PC-3 (cell line): ENCODE results near the gene GPD2. TPM values are rescaled to one million over a fixed set of nuclear protein-coding genes. Genes with fewer than 3 reads are reported as not detected.

ENCODE experiments used
- ATAC-seq: fragments of 200-7000 bp; cut with Tn5 transposase; 2 replicates; pipeline ENCODE4 v1.9.1; 2020; ENCODE audit warnings: mild to moderate bottlenecking, moderate library complexity
- BruUV-seq: library from RNA; stranded (reverse); fragments of 400-500 nt; replicated peaks from 2 replicates; lab custom pipeline; 2021; lab: Mats Ljungman, UMichigan
- CTCF ChIA-PET: fragments of 300-600 bp; sonication (Branson Sonifier 250); formaldehyde crosslinking; loops from one replicate; lab custom pipeline; 2022; ENCODE audit warnings: antibody characterized with exemption; lab: Charles Lee
- POLR2A ChIA-PET: fragments of 300-600 bp; sonication (Branson Sonifier 250); formaldehyde crosslinking; loops from one replicate; lab custom pipeline; 2022; ENCODE audit warnings: antibody characterized with exemption; ENCODE audit not compliant: unreplicated experiment; lab: Charles Lee
- DNase-seq: peaks from one replicate; pipeline ENCODE4 v3.0.0-alpha.2; 2015
- H2AFZ ChIP-seq: fragments of 300-600 bp; sonication (generic); 2 replicates; pipeline ENCODE4 v1.6.0; 2016; ENCODE audit warnings: antibody characterized with exemption, low read length
- H3F3A ChIP-seq: fragments of 300-600 bp; sonication (generic); one replicate; pipeline ENCODE4 v1.6.0; 2017; ENCODE audit warnings: antibody characterized with exemption, low read length, control low read depth, mild to moderate bottlenecking; ENCODE audit not compliant: unreplicated experiment
- H3K27ac ChIP-seq: fragments of 300-600 bp; sonication (generic); 2 replicates; pipeline ENCODE4 v1.5.1; 2016; ENCODE audit warnings: mild to moderate bottlenecking, low read length
- H3K27me3 ChIP-seq: fragments of 300-600 bp; sonication (generic); 2 replicates; pipeline ENCODE4 v1.6.1; 2016; ENCODE audit warnings: low read length, mixed read lengths
- H3K36me3 ChIP-seq: fragments of 300-600 bp; sonication (generic); 2 replicates; pipeline ENCODE4 v1.6.1; 2016; ENCODE audit warnings: low read depth, mixed run types, low read length, mixed read lengths
- H3K4me1 ChIP-seq: fragments of 300-600 bp; sonication (generic); 2 replicates; pipeline ENCODE4 v1.5.1; 2016; ENCODE audit warnings: low read length; ENCODE audit not compliant: insufficient read depth
- H3K4me2 ChIP-seq: fragments of 300-600 bp; sonication (generic); 2 replicates; pipeline ENCODE4 v1.6.0; 2016; ENCODE audit warnings: low read length
- H3K4me3 ChIP-seq: fragments of 300-600 bp; sonication (generic); 2 replicates; pipeline ENCODE4 v1.5.1; 2016; ENCODE audit warnings: mild to moderate bottlenecking, low read length, mixed read lengths
- H3K79me2 ChIP-seq: fragments of 300-600 bp; sonication (generic); 2 replicates; pipeline ENCODE4 v1.6.1; 2017; ENCODE audit warnings: low read length, mixed read lengths
- H3K9ac ChIP-seq: fragments of 300-600 bp; sonication (generic); 2 replicates; pipeline ENCODE4 v1.6.0; 2016; ENCODE audit warnings: mild to moderate bottlenecking, low read length
- H3K9me2 ChIP-seq: fragments of 300-600 bp; sonication (generic); replicated peaks from 2 replicates; pipeline ENCODE4 v1.6.1; 2016; ENCODE audit warnings: mixed run types, low read length, mixed read lengths
- H3K9me3 ChIP-seq: fragments of 300-600 bp; sonication (generic); 2 replicates; pipeline ENCODE4 v1.6.1; 2016; ENCODE audit warnings: low read length, mixed read lengths
- H4K20me1 ChIP-seq: fragments of 300-600 bp; sonication (generic); 2 replicates; pipeline ENCODE4 v1.6.1; 2016; ENCODE audit warnings: low read length, mixed read lengths
- EZH2 ChIP-seq: fragments of 300-600 bp; sonication (generic); IDR thresholded peaks from one replicate; pipeline ENCODE4 v1.6.1; 2017; ENCODE audit warnings: antibody characterized with exemption, mild to moderate bottlenecking, low read length; ENCODE audit not compliant: unreplicated experiment
- EZH2phosphoT487 ChIP-seq: fragments of 300-600 bp; sonication (generic); IDR thresholded peaks from 2 replicates; pipeline ENCODE4 v1.6.1; 2018; ENCODE audit warnings: mild to moderate bottlenecking, antibody characterized with exemption, low read length, borderline replicate concordance
- intact Hi-C: fragments of 100-400 bp; cut with micrococcal nuclease; formaldehyde crosslinking; loops from 2 replicates; pipeline ENCODE4 v1.9.0; 2023
- total RNA-seq: library from RNA; depleted of rRNA; stranded (reverse); fragments of >200 nt; gene quantifications from 2 replicates; pipeline ENCODE4 v1.2.3, GENCODE V29; 2014
- TF ChIP-seq, protein P1 (sequence below): fragments of 300-600 bp; sonication (generic); conservative IDR thresholded peaks from 2 replicates; pipeline ENCODE4 v1.5.1; 2017; ENCODE audit warnings: antibody characterized with exemption, low read depth, mild to moderate bottlenecking, low read length

GPD2 gene
- total RNA-seq, 1 experiment from 2014 or later, result 107 TPM

- ChIA-PET CTCF (no interaction called here), POLR2A (no interaction called here)
- ATAC-seq (no peak), DNase-seq (no peak)
- Histone ChIP-seq H3K9me2 (no peaks in the 10 kb centered on the region), H3K4me3 (no peak overlapping the region), H4K20me1 (no peaks in the 10 kb centered on the region), H3K9ac (no peak overlapping the region), H3K4me2 (no peak overlapping the region), H3K79me2 (peaks cover 55% of the 10 kb centered on the region), H3K36me3 (no peaks in the 10 kb centered on the region), H3K27ac (peak overlapping the region; percentile 19), H2AFZ (no peak overlapping the region), H3K9me3 (no peaks in the 10 kb centered on the region), H3F3A (peaks cover 8% of the 10 kb centered on the region), H3K27me3 (no peaks in the 10 kb centered on the region), H3K4me1 (peaks cover 37% of the 10 kb centered on the region)
- TF ChIP-seq, protein P1, sequence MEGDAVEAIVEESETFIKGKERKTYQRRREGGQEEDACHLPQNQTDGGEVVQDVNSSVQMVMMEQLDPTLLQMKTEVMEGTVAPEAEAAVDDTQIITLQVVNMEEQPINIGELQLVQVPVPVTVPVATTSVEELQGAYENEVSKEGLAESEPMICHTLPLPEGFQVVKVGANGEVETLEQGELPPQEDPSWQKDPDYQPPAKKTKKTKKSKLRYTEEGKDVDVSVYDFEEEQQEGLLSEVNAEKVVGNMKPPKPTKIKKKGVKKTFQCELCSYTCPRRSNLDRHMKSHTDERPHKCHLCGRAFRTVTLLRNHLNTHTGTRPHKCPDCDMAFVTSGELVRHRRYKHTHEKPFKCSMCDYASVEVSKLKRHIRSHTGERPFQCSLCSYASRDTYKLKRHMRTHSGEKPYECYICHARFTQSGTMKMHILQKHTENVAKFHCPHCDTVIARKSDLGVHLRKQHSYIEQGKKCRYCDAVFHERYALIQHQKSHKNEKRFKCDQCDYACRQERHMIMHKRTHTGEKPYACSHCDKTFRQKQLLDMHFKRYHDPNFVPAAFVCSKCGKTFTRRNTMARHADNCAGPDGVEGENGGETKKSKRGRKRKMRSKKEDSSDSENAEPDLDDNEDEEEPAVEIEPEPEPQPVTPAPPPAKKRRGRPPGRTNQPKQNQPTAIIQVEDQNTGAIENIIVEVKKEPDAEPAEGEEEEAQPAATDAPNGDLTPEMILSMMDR, result no peak
- no peak for TF ChIP-seq EZH2phosphoT487
- TF ChIP-seq EZH2, result no peak
- BruUV-seq, result no TSS peak
- intact Hi-C loops, result no loop called here
Measured at GRCh38 chr2:156452971-156453370, 16.8 kb downstream of the GPD2 start.

DNA sequence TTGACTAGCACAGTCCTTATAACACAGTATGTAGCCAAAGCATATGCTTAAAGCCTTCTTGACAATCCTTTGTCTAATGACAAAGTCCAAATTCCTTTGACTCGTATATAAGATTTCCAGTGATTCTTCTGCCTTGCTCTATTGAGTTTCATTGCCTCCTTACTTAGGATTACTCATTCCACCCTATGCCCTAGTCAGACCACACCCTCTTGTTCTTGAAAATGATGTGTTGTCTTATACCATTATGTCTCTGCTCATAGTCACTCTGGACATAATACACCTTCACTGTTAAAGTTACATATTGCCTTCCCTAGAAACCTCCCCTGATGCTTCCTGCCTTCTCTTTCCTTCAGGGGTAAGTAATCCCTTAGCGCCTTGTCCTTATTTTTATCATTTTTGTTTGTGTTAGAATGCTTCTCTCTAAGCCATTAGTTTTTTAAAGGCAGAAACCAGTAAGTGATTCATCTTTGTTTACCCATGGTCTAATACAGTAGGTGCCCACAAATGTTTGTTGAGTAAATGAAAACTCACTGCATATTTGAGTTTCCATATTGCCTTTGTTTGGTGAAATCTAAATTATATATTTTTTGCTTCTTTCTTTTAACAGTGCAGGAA is 19.3 kb downstream of the GPD2 start:
- no peaks in the 10 kb centered on the region for H3K27me3 ChIP-seq
- peaks cover 65% of the 10 kb centered on the region for H3K79me2 ChIP-seq
- H3K36me3 ChIP-seq, result no peaks in the 10 kb centered on the region
- peaks cover 8% of the 10 kb centered on the region for H3F3A ChIP-seq
- H3K4me2 ChIP-seq, result peak overlapping the region; percentile 83
- H3K4me1 ChIP-seq, result peaks cover 45% of the 10 kb centered on the region
- intact Hi-C loops, result loop anchor here (1.0 to 2.0 kb wide), 4 partner anchors 19 to 113 kb away; partner anchors contain the start of gene GPD2
- ChIA-PET POLR2A (no interaction called here), CTCF (no interaction called here)
- H3K9me3 ChIP-seq, result no peaks in the 10 kb centered on the region
- TF ChIP-seq, protein P1, result no peak
- TF ChIP-seq EZH2 (no peak), EZH2phosphoT487 (no peak)
- no TSS peak for BruUV-seq
- peak; percentile 92 for DNase-seq
- H3K4me3 ChIP-seq, result peak overlapping the region; percentile 50
- H3K9ac ChIP-seq, result peak overlapping the region; percentile 90
- H3K9me2 ChIP-seq, result no peaks in the 10 kb centered on the region
- peak; percentile 92 for ATAC-seq
- peak overlapping the region; percentile 98 for H3K27ac ChIP-seq
- no peaks in the 10 kb centered on the region for H4K20me1 ChIP-seq
- 0 out of 2 replicates have a peak overlapping the region, but pooled peaks have one; percentile 8 for H2AFZ ChIP-seq

DNA sequence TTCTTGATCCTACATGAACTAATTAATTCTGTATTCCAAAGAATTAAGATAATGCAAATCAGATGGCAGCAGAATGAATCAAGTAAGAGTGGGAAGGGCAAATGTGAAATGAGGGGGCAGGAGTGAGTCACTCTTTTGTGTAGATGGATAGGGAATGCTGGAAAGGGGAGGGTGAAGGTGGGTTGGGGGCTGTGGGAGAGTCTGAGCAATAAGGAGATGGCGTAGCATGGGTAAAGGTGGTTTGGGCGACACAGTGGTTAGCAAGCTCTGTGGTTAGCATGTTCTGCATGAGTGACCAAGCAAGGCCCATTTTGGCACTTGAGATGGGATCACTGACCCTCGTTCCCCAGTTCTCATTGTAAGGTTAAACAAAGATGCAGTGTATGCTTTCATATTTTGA is 20.4 kb downstream of the GPD2 start:
- TF ChIP-seq EZH2phosphoT487 (no peak), EZH2 (no peak)
- TF ChIP-seq, protein P1, result no peak
- POLR2A ChIA-PET, result no interaction called here

More for the DNA sequence above, 20.4 kb downstream of the GPD2 start:
- H3K27me3 ChIP-seq, result no peaks in the 10 kb centered on the region
- H3K27ac ChIP-seq, result peak overlapping the region; percentile 98
- CTCF ChIA-PET, result no interaction called here
- peak overlapping the region; percentile 90 for H3K9ac ChIP-seq
- H3K4me3 ChIP-seq, result peak overlapping the region; percentile 50; the same call in 1 of the 2 replicates
- BruUV-seq, result no TSS peak
- H3K9me3 ChIP-seq, result no peaks in the 10 kb centered on the region
- intact Hi-C loops, result no loop called here
- H3F3A ChIP-seq, result peaks cover 8% of the 10 kb centered on the region
- H3K9me2 ChIP-seq, result no peaks in the 10 kb centered on the region
- no peaks in the 10 kb centered on the region for H4K20me1 ChIP-seq
- H3K4me2 ChIP-seq, result peak overlapping the region; percentile 83
- no peaks in the 10 kb centered on the region for H3K36me3 ChIP-seq
- peaks cover 75% of the 10 kb centered on the region for H3K79me2 ChIP-seq
- H3K4me1 ChIP-seq, result peaks cover 45% of the 10 kb centered on the region
- DNase-seq, result peak; percentile 89
- peak; percentile 15 for ATAC-seq
- H2AFZ ChIP-seq, result no peak overlapping the region
